Globus pallidus (tissue), 1 donor: ENCODE measurements around the gene MICAL3.

Source experiments
- DNase-seq: peaks from one replicate; pipeline ENCODE4 v3.0.0-alpha.2; 2015; ENCODE audit warnings: low spot score

MICAL3 gene

DNA sequence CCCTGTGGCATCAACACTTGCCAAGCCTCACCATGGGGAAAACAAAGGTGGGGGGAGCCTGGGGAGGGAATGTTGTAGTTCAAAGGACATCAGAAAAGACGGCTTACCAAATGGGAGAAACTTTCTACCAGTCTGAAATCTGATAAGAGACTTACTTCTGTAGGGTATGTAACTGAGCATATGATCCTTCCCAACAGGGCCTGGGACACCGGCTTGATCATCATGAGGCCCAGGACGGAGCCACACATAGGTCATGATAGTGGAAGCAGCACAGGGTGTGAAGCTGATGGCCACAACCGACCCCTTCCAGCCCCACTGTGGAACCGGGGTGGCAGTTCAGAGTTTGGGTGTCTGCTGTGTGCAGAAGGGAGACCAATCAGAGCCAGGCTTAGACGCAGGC is 51.1 kb downstream of the MICAL3 start:
- DNase-seq, result no peak

DNA sequence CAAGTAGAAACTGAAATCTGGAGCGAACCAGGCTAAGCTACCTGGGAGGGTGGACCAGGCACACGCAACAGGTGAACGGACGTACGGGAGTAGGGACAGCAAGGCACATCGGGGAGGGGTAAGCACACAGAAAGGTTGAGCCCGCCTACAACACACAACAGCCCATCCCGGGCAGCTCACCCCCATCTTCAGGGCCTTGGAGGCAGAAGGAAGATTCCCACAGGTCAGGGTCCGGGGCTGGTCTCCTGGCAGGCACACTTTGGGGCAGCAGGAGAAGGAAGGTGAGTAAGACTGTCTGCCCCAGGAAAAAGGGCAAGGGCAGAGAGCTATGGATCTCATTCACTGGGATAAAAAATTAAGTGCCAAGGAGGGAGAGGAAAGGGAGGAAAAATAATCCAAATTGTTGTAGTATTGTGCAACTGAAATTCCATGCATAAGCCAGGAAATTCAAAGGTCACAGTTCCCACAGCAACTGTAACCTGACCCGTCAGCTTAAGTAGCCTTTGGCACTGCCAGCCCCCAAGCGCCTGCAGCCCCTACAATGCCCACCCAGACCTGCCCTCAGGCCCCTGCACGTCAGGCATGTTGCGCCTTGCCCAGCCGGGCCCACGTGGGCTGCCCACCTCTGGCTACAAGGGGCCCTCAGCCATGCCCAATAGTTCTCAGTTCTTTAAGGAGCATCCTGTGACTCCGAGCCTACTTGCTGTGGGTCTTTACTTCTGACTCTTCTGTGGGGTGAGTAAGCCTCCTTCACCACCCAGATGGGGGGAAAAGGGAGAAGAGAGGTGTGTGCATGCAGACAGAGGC is 51.8 kb downstream of the MICAL3 start:
- no peak for DNase-seq

DNA sequence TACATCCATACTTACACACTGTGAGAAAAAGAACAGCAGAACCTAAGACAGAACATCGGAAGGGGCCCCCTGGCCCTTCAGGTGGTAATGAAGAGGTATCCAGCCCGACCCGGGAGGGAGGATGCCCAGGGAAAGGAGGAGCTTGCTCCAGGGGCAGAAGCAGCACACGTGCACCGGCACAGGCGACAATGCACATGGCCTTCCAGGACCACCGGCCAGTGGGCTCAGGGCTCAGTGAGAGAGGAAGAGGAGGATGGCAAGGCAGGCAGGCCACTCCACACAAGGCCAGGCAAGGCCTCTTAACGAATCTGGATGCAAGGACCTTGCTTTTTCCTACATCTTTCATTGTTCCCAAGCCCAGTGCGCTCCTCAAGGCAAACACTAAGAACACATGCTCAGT is 52.6 kb downstream of the MICAL3 start:
- DNase-seq, result no peak

DNA sequence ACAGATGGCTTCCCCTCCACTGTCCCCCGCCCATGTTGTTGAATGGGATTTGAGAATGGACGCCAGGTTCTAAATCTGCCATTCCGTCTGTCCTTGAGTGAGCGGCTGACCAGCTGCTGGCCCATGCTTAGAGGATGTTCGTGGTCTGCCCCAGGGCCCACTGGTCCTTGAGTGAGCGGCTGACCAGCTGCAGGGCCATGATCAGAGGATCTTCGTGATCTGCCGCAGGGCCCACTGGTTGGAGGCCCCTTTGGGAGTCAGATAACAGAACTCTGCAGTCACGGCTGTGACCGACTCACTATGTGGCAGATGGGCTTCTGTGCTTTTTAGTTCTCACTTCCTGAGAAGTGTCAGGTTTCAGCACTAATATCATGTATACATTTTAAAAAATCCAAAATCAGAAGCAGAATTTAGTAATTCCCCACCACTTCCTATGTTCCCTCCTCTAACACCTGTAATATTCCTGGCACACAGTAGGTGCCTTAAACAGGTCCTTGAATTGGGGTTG is 54.1 kb downstream of the MICAL3 start:
- DNase-seq, result no peak

DNA sequence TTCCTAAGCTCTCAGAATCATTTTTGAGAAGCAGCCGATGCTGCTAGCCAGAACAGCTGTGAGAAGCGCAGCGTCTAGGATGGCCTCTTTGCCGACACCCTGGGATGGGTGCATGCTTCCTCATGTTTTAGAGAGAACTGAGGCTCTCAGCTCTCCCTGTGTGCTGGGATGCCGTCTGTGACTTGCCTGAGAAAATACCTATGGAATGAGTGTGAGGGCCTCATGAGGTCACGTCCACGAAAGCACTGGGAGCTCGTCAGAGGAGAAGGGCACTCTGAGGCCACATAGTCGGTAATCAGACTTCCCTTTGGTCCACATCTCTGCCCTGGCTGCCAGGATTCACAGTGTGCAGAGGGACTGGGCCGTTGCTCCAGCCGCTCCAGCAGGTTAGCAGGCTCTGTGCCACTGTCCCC is 54.7 kb downstream of the MICAL3 start:
- no peak for DNase-seq

DNA sequence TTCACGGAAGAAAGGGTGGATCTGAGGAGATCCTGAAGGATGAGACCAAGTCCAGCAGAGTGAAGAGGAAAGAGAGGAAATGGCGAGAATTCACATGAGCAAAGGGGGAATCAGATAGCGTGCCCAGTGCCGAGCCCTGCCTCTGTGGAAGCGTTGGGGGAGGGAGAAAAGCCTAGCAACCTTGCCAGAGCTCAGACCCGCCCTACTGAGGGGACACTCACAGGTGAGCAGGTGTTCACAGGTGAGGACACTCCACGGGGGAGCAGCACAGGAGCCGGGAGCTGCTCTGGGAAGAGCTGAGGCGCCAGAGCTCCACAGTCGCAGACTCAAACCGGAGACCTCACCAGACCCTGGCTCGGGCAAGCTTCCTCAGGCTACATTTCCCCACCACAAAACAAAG is 56.2 kb downstream of the MICAL3 start:
- DNase-seq, result no peak

DNA sequence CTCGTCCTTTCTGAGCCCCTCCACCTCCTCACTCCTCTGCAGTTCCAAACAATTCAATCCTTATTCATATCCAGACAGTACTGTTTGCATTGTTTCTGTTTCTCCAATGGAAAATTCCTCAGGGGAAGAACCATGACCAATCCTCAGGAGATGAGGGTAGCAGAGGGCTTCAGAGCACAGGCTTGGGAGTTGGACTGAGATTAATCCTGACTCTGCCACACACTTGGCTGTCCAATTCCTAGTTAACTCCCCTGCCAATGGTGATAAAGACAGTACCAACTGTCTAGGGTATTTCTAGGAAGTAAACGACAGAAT is 58.0 kb downstream of the MICAL3 start:
- DNase-seq, result no peak

DNA sequence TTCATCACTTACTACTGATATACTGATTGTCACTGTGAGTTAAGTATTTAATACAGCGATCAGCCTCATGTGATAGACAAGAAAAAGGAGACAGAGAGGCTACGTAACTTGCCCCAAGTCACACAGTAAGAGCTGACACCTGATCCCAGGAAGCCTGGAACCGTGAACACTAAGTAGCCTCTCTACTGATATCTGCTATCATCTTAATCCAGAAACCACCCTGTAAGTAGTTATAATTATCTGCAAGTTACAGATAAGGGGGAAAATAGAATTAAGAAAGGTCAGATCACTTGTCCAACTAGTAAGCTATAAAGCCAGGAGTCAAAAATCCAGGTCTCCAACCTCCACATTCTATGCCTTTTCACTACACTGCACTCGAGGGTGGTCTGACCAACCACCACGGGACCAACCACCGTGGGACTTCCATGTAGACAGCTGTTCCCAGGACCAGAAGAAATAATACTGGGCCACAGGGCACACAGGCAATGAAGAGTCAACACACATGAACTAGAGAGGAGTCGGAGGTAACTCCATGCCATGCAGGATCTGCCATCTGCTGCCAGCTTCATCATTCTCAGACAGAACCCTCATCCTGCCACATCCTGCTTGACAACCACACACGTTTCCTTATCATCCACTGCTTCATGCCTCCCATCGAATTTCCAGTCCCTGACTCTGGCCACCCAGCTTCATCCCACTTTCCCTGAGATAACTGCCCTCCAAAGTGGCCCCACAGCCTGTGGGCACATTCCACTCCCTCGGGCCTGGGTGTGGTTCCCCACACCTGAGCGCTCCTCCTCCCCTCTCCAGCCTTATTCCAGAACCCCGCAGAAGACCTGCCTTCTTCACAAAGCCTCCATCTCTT is 58.6 kb downstream of the MICAL3 start:
- DNase-seq, result no peak

DNA sequence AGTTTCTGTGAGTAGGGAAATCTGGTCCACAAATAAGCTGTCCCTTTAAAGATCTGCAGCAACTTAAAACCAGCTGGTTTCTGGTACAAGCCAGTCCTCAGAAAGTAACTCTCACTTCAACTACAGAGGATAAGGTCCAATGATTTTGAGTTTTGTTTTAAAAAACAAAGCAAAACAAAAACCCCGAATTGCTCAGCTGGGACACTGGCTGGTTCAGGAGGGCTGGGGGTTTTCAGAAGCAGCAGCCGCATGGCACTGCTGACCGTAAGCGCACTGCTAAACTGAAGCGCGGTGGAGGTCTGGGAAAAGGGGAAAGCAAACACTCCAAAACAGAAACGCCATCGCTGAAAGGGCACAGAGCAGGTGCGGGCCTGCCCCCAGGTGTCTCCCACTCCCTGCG is 59.7 kb downstream of the MICAL3 start:
- DNase-seq, result no peak

DNA sequence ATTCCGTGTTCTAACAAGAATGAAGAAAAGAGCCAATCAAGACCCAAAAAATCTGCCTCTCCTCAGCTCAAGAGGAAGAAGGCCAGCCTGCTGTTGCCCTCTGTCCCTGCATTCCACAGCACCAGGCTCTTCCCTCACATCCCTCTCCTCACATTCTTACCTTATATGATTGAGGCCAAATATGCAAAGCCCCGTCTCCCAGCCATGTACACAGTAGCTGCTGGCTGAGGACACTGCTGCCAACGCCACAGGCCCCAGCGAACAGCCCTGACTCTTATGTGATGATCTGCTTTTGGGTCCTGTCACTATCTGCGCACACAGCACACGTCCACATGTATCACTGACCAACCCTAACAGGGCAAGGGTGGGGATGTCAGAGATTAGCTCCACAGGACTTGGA is 60.2 kb downstream of the MICAL3 start:
- DNase-seq, result no peak

DNA sequence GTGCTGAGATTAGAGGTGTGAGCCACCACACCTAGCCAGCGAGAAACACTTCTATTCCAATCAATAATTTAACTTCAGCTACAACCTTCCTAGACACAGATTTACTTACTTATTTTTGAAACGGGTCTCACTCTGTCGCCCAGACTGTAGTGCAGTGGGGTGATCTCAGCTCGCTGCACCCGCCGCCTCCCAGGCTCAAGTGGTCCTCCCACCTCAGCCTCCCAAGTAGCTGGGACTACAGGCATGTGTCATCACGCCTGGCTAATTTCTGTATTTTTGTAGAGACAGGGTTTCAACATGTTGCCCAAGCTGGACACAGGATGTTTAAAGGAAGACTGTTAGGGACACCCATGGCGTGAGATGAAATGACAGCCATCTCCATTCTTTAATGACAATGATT is 61.3 kb downstream of the MICAL3 start:
- no peak for DNase-seq

DNA sequence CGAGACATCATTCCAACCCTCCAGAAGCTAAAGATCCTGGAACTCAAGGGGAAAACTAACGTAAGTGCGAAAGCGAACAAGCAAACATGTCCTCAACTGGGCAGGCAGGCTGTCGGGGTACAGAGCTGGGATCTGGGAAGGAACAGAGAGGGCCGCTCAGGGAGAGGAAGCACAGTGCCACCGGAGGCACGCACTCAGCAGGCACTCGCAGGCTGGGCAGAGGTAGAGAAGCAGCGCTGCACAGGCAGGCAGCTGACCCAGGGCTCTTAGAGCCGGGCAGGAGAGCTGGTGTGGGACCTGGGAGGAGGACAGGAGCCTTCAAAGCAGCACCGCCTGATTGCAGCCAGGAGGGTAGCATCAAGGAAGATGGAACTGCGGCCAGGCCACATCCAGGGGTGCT is 62.2 kb downstream of the MICAL3 start:
- no peak for DNase-seq

DNA sequence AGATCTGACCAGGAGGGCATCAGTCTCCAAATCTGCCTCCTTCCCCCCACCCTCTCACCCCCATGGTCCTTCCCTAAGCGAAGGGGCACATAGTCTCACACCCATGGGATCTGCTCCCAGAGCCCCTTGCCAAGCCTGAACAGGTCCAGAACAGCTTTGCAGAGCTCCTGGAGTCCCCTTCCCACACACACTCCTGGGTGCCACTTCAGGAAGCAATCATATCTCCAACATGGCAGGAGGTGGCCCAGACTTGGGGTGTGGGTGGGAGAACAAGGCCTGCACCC is 63.0 kb downstream of the MICAL3 start:
- DNase-seq, result no peak

DNA sequence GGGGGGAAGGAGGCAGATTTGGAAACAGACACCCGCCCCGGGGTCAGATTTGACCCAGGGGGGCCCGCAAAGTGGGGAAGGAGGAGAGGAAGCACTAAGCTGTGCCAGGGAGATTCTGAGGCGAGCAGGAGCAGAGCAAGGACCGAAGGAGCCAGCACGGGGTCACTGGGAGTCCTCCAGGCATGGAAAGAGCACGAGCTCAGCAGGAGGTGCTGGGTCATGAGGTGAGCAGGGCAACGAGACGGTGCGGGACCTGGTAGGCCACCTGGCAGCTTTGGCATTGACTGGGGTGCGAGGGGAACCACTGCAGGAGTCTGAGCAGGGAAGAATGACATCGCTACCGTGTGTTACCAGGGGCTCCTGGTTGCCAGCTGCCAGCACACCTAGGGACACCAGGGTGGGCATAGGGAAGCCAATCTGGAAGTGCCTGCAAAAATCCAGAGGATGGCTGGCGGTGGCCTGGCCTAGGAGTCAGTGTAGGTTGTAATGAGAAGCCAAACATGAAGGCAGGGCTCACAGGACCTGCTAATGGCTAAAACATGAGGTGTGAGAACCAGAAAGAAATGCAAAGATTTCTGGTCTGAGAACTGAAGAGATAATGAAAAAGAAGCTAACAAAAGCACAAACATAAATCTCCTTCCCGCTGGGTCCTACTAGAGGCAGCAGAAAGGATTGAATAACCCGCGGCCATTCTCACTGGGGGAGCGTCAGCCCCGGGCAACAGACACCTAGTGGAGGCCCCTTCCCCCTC is 63.5 kb downstream of the MICAL3 start:
- no peak for DNase-seq

DNA sequence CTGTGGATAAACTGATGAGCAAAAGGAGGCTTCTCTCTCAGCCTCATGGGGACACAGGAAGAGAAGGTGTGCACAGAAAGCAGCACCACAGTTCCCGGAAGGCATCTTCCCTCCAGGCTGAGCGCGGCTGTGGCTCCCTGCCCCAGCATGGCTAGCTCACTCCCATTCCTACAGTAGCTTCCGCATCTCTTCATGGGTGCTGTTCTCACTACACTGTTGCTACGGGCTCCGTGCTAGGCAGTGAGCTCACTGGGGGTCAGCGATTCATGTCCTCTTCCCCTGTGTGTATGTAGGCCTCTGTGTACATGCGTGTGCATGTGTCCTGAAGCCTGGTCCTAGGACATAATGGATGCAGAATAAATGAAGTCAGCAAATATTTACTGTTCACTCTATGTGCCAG is 64.3 kb downstream of the MICAL3 start:
- DNase-seq, result no peak

DNA sequence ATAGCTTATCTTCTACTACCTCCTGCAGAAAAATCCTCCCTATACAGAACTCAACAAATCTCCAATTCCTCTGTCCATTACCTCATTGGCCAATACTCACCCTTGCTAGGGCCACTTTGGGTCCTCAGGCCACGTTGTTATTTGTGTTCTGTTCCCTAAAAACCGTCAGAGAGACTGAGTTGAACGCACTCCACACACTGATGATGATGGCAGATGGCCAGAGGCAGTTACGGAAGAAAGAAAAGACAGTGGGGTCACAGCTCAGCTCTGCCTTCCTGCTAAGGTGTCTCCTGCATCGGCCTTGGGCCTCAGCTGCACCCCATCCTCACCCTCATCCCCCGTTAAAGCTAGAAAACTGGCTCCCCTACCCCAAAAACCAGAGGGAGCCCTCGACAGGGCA is 66.2 kb downstream of the MICAL3 start:
- no peak for DNase-seq

DNA sequence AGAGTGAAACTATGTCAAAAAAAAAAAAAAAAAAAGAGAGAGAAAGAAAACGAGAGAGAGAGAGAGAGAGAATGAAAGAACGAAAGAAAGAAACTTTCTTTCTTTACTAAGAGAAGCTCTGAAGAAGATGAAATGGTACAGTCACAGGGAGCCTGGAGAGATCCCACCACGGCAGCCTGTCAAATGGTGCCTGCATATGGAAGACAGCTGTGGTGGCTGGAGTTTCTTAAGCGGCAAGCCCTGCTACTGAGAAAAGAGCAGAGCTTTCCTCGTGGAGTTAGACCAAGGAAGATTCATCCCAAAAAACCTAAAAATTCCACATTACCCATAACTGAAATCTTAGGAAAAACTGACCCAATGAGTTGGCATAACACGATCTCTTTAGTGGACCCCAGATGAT is 66.7 kb downstream of the MICAL3 start:
- no peak for DNase-seq

DNA sequence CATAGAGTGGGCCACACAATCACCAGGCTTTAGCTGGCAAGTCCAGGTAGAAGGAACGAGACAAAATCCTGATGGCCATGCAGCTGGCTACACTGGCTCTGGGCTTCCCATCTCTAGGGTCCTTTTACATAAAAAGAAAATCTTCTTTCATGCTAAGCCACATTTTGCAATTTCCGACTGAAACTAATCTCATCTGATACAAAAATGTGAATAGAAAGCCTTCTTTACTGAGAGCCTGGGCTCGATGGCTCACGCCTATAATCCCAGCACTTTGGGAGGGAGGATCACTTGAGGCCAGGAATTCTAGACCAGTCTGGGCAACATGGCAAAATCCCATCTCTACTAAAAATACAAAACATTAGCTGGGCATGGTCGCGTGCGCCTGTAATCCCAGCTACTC is 67.2 kb downstream of the MICAL3 start:
- no peak for DNase-seq

DNA sequence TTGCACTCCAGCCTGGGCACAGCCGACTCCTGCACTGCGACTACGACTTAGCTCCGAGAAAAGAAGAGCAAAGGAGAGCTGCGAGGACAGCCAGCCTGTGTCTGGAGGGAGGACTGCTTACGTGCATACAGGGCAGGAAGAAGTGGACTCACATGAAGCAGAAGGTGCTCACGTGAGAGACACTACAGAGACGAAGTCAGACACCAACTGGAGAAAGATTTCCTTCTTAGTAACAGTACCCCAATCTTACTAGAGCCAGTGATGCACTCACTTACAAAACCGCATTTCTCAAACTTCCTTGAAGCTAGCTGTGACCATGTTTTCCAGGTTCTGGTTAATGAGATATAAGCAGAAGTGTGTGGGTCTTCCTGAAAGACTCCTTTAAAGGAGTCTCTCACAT is 67.7 kb downstream of the MICAL3 start:
- DNase-seq, result no peak

DNA sequence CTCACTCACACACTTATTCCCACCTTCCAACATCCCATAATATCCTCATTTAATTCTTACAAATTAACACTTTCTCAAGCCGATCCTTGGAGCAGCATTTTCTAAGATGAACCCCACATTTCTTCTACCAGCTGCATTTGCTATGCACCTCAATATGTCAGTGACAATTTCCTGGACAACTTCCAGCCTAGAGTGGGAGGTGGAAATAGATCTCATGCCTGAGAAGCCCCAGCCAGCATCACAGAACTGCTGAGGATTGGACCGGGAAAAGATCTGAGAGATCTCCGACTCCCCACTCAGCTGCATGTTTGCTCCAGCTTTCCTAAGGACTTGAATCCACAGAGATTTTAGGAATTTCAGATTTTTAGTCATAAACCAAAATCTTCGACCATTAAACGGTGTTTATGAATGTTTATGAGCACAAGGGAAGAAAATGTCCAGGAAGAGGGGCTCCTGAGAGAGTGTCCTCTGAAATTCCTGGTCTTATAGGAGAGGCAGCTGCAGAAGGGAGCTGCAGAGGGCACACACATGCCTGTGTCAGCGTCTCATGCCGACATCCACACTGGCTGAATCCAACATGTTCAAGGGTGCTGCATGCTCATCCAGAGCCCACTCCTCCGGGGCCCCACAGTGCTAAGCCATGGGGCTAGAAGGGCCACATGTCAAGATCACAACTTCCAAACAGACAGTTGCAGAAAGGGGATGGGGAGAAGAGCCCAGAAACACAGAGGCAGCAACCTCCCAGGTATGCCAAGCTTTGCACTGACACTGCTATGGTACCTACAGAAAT is 68.6 kb downstream of the MICAL3 start:
- DNase-seq, result no peak

DNA sequence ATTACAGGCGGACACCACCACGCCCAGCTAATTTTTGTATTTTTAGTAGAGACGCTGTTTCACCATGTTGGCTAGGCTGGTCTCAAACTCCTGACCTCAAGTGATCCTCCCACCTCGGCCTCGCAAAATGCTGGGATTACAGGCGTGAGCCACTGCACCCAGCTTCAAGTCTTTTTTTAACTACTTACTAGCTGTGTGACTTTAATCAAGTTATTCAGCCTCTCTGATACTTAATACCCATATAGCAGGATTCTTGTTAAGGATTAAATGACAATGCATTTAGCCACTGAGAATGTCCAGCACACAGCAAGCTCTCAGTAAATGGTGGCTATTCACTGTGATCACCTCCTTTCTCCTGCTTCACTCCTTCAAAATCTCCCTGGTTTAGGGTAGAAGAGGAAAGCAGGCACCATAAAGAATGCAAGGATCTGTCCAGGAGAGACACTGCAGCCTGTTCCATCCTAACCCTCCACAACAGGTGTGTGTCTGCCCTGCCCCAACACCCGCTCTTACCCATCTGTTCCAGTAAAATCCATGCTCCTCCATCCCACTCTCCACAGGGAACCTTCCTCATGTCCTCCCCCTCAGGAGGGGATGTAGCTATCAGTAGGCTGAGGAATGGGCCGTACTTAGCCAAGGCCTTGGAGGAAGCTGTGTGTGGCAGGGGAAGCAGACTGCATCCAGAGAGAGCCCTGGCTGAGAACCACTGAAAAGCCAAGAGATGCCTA is 69.3 kb downstream of the MICAL3 start:
- no peak for DNase-seq
